ENCODE results near the gene MRTFA. TPM values are rescaled to one million over a fixed set of nuclear protein-coding genes. Genes with fewer than 3 reads are reported as not detected.

The MRTFA gene
- total RNA-seq, 3 donors from 2014 or later (not counting 1 experiment from before 2014, with no cell fraction given): 81.8 to 91.9 (median 83.5) TPM

GRCh38 chr22:40507491-40507890 is 129.0 kb downstream of the MRTFA start:
- H3K9me3 Mint-ChIP-seq: no peaks in the 10 kb centered on the region
- H3K4me1 Mint-ChIP-seq: peaks cover 0 to 30% of the 10 kb centered on the region in 2 donors
- Histone ChIP-seq H3K27ac (ENCODE audit: low read length) (no peak overlapping the region), H3K9me3 (ENCODE audit: control insufficient read depth, insufficient read depth, low read length) (no peaks in the 10 kb centered on the region), H3K36me3 (ENCODE audit: control insufficient read depth, insufficient read depth, low read length) (no peaks in the 10 kb centered on the region), H3K4me1 (ENCODE audit: control insufficient read depth, insufficient read depth, low read length) (no peaks in the 10 kb centered on the region), H3K4me3 (ENCODE audit: low read length) (no peak overlapping the region), H3K27me3 (ENCODE audit: control insufficient read depth, insufficient read depth, low read length) (no peaks in the 10 kb centered on the region)
- no peak overlapping the region for H3K4me3 Mint-ChIP-seq
- H3K27ac Mint-ChIP-seq: no peak overlapping the region
- ATAC-seq (no peak), DNase-seq (no peak)
- 92% methylated on average over 6 of the region's 6 CpGs for WGBS (ENCODE audit: insufficient coverage)
- no peaks in the 10 kb centered on the region for H3K36me3 Mint-ChIP-seq
- no peak for TF ChIP-seq CTCF (IDR thresholded peaks at IDR 0.05)
- no peaks in the 10 kb centered on the region for H3K27me3 Mint-ChIP-seq (ENCODE audit: low read depth in 2 of 2)
- intact Hi-C loops (cut with micrococcal nuclease): no loop called here

GRCh38 chr22:40506762-40507161 is 129.8 kb downstream of the MRTFA start:
- no peak overlapping the region for H3K4me3 ChIP-seq (ENCODE audit: low read length)
- H3K27me3 ChIP-seq (ENCODE audit: control insufficient read depth, insufficient read depth, low read length): no peaks in the 10 kb centered on the region
- peaks cover 0 to 30% of the 10 kb centered on the region in 2 donors for H3K4me1 Mint-ChIP-seq
- H3K36me3 Mint-ChIP-seq: no peaks in the 10 kb centered on the region
- H3K4me1 ChIP-seq (ENCODE audit: control insufficient read depth, insufficient read depth, low read length): no peaks in the 10 kb centered on the region
- no peak overlapping the region for H3K27ac ChIP-seq (ENCODE audit: low read length)
- no peak for ATAC-seq
- H3K36me3 ChIP-seq (ENCODE audit: control insufficient read depth, insufficient read depth, low read length): no peaks in the 10 kb centered on the region
- no peak for TF ChIP-seq CTCF (IDR thresholded peaks at IDR 0.05)
- H3K27ac Mint-ChIP-seq: no peak overlapping the region
- intact Hi-C loops (cut with micrococcal nuclease): no loop called here
- no peaks in the 10 kb centered on the region for H3K9me3 Mint-ChIP-seq
- 87% methylated on average over 2 of the region's 3 CpGs for WGBS (ENCODE audit: insufficient coverage)
- DNase-seq: no peak
- H3K9me3 ChIP-seq (ENCODE audit: control insufficient read depth, insufficient read depth, low read length): no peaks in the 10 kb centered on the region
- H3K27me3 Mint-ChIP-seq (ENCODE audit: low read depth in 2 of 2): no peaks in the 10 kb centered on the region
- H3K4me3 Mint-ChIP-seq: no peak overlapping the region

GRCh38 chr22:40504285-40505249 is 132.0 kb downstream of the MRTFA start:
- Mint-ChIP-seq H3K4me3 (no peak overlapping the region), H3K36me3 (no peaks in the 10 kb centered on the region), H3K9me3 (no peaks in the 10 kb centered on the region), H3K27ac (no peak overlapping the region), H3K27me3 (ENCODE audit: low read depth in 2 of 2) (no peaks in the 10 kb centered on the region), H3K4me1 (peaks cover 0 to 17% of the 10 kb centered on the region in 2 donors)
- Histone ChIP-seq H3K36me3 (ENCODE audit: control insufficient read depth, insufficient read depth, low read length) (no peaks in the 10 kb centered on the region), H3K27ac (ENCODE audit: low read length) (no peak overlapping the region), H3K4me1 (ENCODE audit: control insufficient read depth, insufficient read depth, low read length) (no peaks in the 10 kb centered on the region), H3K4me3 (ENCODE audit: low read length) (no peak overlapping the region), H3K9me3 (ENCODE audit: control insufficient read depth, insufficient read depth, low read length) (no peaks in the 10 kb centered on the region), H3K27me3 (ENCODE audit: control insufficient read depth, insufficient read depth, low read length) (no peaks in the 10 kb centered on the region)
- 43% methylated on average over 2 of the region's 3 CpGs for WGBS (ENCODE audit: insufficient coverage)
- no peak for ATAC-seq
- intact Hi-C loops (cut with micrococcal nuclease): no loop called here
- TF ChIP-seq CTCF (IDR thresholded peaks at IDR 0.05): no peak
- DNase-seq: no peak
